SW480 (cell line): ENCODE results near the gene PHLPP1.
A peak's percentile ranks its signal among the peaks of the same experiment; 100 is the strongest.
"Not testable (repeated sequence)": the region's sequence is repeated elsewhere in the genome, so short reads cannot be mapped to it uniquely, and the experiment has no call there.

Experiments
- DNase-seq: peaks from one replicate; pipeline ENCODE4 v3.0.0-alpha.2; 2016; ENCODE audit warnings: low spot score

The PHLPP1 gene

GRCh38 chr18:62773691-62774090 lies 58.4 kb downstream of the PHLPP1 start:
- DNase-seq = no peak

GRCh38 chr18:62776024-62776570 lies 60.8 kb downstream of the PHLPP1 start:
- no peak for DNase-seq

- DNase-seq = no peak
These were observed 62.5 kb downstream of the PHLPP1 start for GRCh38 chr18:62777814-62778213.

- no peak for DNase-seq
These were observed 63.9 kb downstream of the PHLPP1 start for GRCh38 chr18:62778976-62779869.

- peak; percentile 2 for DNase-seq
These were observed 65.9 kb downstream of the PHLPP1 start for GRCh38 chr18:62781262-62781661.

GRCh38 chr18:62781893-62782292 lies 66.6 kb downstream of the PHLPP1 start:
- DNase-seq = no peak

GRCh38 chr18:62784338-62784965 lies 69.1 kb downstream of the PHLPP1 start:
- DNase-seq = no peak

- DNase-seq = no peak
These were observed 69.6 kb downstream of the PHLPP1 start for GRCh38 chr18:62784966-62785413.

- no peak for DNase-seq
These were observed 71.3 kb downstream of the PHLPP1 start for GRCh38 chr18:62786689-62787088.

- DNase-seq = peak; percentile 17
These were observed 72.8 kb downstream of the PHLPP1 start for GRCh38 chr18:62788111-62788510.

- peak; percentile 92 for DNase-seq
These were observed 73.5 kb downstream of the PHLPP1 start for GRCh38 chr18:62788876-62789275.

- DNase-seq = no peak
These were observed 75.8 kb downstream of the PHLPP1 start for GRCh38 chr18:62790871-62791772.

- no peak for DNase-seq
These were observed 76.7 kb downstream of the PHLPP1 start for GRCh38 chr18:62792016-62792415.

GRCh38 chr18:62795813-62796212 lies 80.5 kb downstream of the PHLPP1 start:
- no peak for DNase-seq

GRCh38 chr18:62796216-62796621 lies 80.9 kb downstream of the PHLPP1 start:
- no peak for DNase-seq

- no peak for DNase-seq
These were observed 82.0 kb downstream of the PHLPP1 start for GRCh38 chr18:62797329-62797728.

GRCh38 chr18:62799977-62800376 lies 84.6 kb downstream of the PHLPP1 start:
- DNase-seq = no peak

- no peak for DNase-seq
These were observed 87.2 kb downstream of the PHLPP1 start for GRCh38 chr18:62802523-62802922.

- no peak for DNase-seq
These were observed 92.1 kb downstream of the PHLPP1 start for GRCh38 chr18:62807396-62807795.

GRCh38 chr18:62808123-62808522 lies 92.8 kb downstream of the PHLPP1 start:
- no peak for DNase-seq

- not testable (repeated sequence) for DNase-seq
These were observed 94.1 kb downstream of the PHLPP1 start for GRCh38 chr18:62809445-62809844.

- DNase-seq = no peak
These were observed 94.6 kb downstream of the PHLPP1 start for GRCh38 chr18:62809900-62810299.
